ENCODE measurements around the gene MAPK4. TPM values are rescaled to one million over a fixed set of nuclear protein-coding genes. Genes with fewer than 3 reads are reported as not detected.

Gene MAPK4
- total RNA-seq, 8 experiments from 2014 or later, result 0.46 to 13.1 (median 10.6) TPM

DNA sequence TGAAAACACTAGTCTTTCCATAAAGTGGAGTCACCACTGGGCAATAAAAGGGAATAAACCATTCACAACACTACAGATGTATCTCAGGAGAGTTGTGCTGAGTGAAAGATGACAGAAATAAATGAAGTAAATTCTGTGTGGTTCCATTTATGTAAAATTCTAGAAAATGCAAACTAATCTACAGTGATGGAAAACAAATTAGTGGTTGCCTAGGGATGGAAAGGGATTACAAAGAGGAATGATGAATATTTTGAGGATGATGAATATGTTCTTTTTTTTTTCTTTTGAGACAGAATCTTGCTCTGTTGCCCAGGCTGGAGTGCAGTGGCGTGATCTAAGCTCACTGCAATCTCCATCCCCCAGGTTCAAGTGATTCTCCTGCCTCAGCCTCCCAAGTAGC is 123.0 kb downstream of the MAPK4 start:
- peaks cover 10 to 15% of the 10 kb centered on the region in 2 donors for H3K4me1 ChIP-seq (replicated peaks in 1 of 2)
- H3K27ac ChIP-seq, result no peak overlapping the region
- peak in 3 of 8 experiments; percentile 55 to 58 (median 56) for ATAC-seq (replicated peaks in 6 of 8)
- in situ Hi-C loops (cut with MboI; ENCODE audit: low pct_unique_long_range_greater_than_20kb in 2 of 9, low sequenced_read_pairs in 9 of 9, unreplicated experiment in 9 of 9), result no loop called here
- WGBS, 10 experiments, result 0 to 100% (median 60%) methylated on average over 1 of the region's 1 CpG; no CpG with 5 or more reads in 6 of the 10 experiments
- H3K4me3 ChIP-seq, result no peak overlapping the region

DNA sequence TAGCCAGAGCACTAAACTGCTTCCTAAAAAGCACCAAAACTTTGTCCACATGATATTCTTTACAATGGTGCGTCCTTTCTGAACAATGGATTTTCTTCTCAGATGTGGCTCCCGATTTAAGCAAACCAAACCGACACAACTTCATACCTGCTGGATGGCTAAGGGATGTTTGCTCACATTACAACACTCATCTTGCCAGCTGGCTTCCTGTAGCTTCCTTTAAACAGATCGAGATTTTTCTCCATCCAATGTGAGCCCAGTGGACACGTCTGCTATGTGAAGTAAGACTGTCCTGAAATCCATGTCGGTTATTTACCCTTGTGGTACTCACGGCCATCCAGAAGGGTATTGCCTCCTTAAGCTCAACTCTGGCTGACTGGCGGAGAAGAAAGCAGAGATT is 126.5 kb downstream of the MAPK4 start:
- 20 to 100% (median 79%) methylated on average over 1 to 6 of the region's 8 CpGs for WGBS, 10 experiments
- in situ Hi-C loops (cut with MboI; ENCODE audit: low pct_unique_long_range_greater_than_20kb in 2 of 9, low sequenced_read_pairs in 9 of 9, unreplicated experiment in 9 of 9), result no loop called here
- peaks cover 0 to 3% of the 10 kb centered on the region in 2 donors for H3K4me1 ChIP-seq (replicated peaks in 1 of 2)
- ATAC-seq (replicated peaks in 6 of 8), result no peak
- H3K4me3 ChIP-seq, result no peak overlapping the region
- H3K27ac ChIP-seq, result no peak overlapping the region

DNA sequence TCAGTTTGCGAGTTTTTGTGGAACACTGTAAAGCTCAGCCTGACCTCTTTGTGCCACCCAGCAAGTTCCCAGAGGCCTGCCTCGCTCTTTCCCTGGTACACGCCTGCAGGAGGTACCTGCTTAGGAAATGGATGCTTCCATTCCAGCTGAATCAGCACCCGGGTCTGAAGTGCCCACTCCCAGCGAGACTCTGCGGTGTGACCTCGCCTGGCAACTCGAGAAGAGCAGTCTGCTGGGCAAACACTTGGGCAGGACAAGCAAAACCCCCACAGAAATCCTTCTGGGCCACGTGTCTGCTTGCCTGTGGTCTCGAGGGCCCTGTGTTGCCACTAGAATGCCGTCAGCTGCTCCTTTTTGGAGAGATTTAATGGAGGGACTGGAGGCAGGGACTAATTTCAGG is 127.6 kb downstream of the MAPK4 start:
- 69 to 93% (median 80%) methylated on average over 2 to 9 of the region's 11 CpGs; no CpG with 5 or more reads in 6 of the 10 experiments for WGBS, 10 experiments
- no peak overlapping the region for H3K4me3 ChIP-seq
- in situ Hi-C loops (cut with MboI; ENCODE audit: low pct_unique_long_range_greater_than_20kb in 2 of 9, low sequenced_read_pairs in 9 of 9, unreplicated experiment in 9 of 9), result no loop called here
- no peak overlapping the region for H3K27ac ChIP-seq
- ATAC-seq (replicated peaks in 6 of 8), result no peak
- peaks cover 0 to 3% of the 10 kb centered on the region in 2 donors for H3K4me1 ChIP-seq (replicated peaks in 1 of 2)

DNA sequence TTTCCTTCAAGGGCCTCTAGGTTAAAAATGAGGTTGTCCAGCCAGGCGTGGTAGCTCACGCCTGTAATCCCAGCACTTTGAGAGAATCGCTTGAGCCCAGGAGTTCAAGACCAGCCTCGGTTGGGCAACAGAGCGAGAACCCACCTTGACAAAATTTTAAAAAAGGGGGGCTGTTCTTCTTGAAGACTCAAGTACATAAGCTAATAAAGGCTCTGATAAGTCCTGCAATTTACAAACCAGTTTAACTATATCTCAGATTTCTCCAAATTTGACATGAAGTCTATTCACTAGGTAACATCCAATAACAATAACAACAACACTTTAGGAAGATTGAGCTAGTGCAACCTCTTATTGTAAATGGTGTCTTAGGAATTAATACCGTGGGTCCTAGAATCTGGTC is 129.7 kb downstream of the MAPK4 start:
- ATAC-seq (replicated peaks in 6 of 8), result no peak
- in situ Hi-C loops (cut with MboI; ENCODE audit: low pct_unique_long_range_greater_than_20kb in 2 of 9, low sequenced_read_pairs in 9 of 9, unreplicated experiment in 9 of 9), result no loop called here
- WGBS, 10 experiments, result 17 to 100% (median 86%) methylated on average over 1 to 6 of the region's 6 CpGs; no CpG with 5 or more reads in 1 of the 10 experiments
- Histone ChIP-seq H3K27ac (no peak overlapping the region), H3K4me1 (replicated peaks in 1 of 2) (peaks cover 0 to 8% of the 10 kb centered on the region in 2 donors), H3K4me3 (no peak overlapping the region)

DNA sequence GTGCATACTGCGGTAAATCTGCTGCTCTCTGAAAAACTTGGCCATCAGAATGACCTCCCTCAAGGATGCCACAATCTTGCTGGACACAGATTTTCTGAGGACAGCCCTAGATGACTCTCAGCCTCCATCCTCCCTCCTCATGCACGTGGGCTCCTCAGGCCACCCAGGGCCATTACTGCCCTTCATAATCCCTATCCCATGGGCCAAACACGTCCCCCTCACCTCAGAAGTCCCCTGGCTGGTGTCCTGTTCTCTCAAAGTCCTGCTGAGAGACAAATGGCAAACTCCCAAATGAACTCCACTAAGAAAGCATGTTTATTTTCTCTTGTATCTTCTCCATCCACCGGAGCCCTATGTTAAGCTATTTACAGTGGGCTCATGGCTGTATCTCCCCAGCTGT is 134.3 kb downstream of the MAPK4 start:
- Histone ChIP-seq H3K4me3 (no peak overlapping the region), H3K4me1 (replicated peaks in 1 of 2) (peaks cover 0 to 5% of the 10 kb centered on the region in 2 donors), H3K27ac (no peak overlapping the region)
- in situ Hi-C loops (cut with MboI; ENCODE audit: low pct_unique_long_range_greater_than_20kb in 2 of 9, low sequenced_read_pairs in 9 of 9, unreplicated experiment in 9 of 9), result no loop called here
- ATAC-seq (replicated peaks in 6 of 8), result no peak
- WGBS, 10 experiments, result 11 to 100% (median 75%) methylated on average over 1 to 4 of the region's 4 CpGs; no CpG with 5 or more reads in 1 of the 10 experiments

DNA sequence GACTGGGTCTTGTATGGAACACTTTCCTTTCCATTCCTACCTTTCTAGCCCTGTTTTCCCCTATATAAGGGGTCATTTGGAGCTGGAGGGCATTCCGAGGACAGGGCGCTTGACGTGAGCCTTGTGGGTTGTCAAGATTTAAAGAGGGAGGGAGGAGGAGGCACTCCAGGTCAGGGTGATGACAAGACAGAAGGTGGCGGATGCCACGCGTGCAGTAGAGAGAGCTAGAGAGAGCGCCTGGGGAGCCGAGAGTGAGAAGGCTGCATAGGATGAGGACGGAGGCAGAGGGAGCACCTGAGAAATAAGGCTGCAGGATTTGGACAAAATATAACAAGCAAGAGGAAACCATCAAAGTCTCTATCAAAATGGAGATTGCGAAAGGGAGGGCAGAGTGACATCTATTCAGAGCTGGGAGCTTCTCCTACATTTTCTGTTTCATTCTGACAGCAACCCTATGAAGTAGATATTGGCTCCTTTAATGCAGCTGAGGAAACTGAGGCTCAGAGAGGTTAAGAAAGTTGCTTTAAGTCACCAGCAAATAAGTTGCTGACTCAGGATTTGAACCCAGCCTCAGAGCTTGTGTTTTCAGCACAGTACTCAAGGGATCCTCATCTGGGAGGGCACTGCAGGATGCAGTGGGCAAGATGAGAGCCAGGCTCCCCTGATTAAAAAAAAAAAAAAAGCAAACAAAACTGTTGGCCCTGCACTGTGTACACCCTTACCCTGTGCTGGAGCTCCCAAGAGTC is 135.7 kb downstream of the MAPK4 start:
- no peak overlapping the region for H3K27ac ChIP-seq
- in situ Hi-C loops (cut with MboI; ENCODE audit: low pct_unique_long_range_greater_than_20kb in 2 of 9, low sequenced_read_pairs in 9 of 9, unreplicated experiment in 9 of 9), result no loop called here
- no peak overlapping the region for H3K4me3 ChIP-seq
- peaks cover 0 to 5% of the 10 kb centered on the region in 2 donors for H3K4me1 ChIP-seq (replicated peaks in 1 of 2)
- peak in 1 of 8 experiments; percentile 25 for ATAC-seq (replicated peaks in 6 of 8)
- WGBS, 10 experiments, result 31 to 96% (median 78%) methylated on average over 1 to 10 of the region's 10 CpGs; no CpG with 5 or more reads in 2 of the 10 experiments

DNA sequence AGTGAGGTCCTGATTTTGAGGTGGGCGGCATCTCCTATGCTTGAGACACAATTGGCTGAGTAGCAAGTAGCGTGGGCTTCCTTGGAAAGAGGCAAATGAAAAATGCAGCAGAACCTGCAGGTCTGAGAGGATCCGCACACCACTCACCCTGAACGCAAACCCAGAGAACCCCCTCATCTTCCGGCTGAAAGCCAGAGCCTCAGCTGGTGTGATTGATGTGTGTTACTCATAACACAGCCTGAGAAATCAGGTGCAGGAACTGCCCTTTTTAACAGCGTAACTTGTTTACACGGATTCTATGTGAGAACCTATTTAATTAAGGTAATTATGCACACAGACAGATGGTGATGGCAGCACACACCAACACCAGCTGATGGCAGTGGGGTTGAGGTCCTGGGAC is 136.5 kb downstream of the MAPK4 start:
- no peak overlapping the region for H3K27ac ChIP-seq
- 0 to 75% (median 61%) methylated on average over 3 to 5 of the region's 7 CpGs; no CpG with 5 or more reads in 4 of the 10 experiments for WGBS, 10 experiments
- ATAC-seq (replicated peaks in 6 of 8), result peak in 3 of 8 experiments; percentile 14 to 25 (median 21)
- in situ Hi-C loops (cut with MboI; ENCODE audit: low pct_unique_long_range_greater_than_20kb in 2 of 9, low sequenced_read_pairs in 9 of 9, unreplicated experiment in 9 of 9), result no loop called here
- peaks cover 0 to 5% of the 10 kb centered on the region in 2 donors for H3K4me1 ChIP-seq (replicated peaks in 1 of 2)
- no peak overlapping the region for H3K4me3 ChIP-seq

DNA sequence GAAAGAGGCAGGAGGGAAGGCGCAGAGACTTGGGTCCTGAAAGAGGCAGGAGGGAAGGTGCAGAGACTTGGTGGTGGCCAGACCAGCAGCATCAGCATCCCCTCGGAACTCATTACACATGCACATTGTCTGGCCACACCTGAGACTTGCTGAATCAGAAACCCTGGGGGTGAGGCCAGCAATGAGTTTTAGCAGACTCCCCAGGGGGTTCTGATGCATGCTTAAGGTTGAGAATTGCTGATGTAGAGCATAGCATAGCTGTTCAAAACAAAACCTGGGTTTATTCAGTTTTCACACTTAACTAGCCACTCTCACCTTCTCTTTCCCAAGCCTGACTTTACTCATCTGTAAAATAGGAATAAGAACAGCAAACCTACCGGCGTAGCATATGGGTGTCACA is 137.0 kb downstream of the MAPK4 start:
- Histone ChIP-seq H3K4me1 (replicated peaks in 1 of 2) (peaks cover 0 to 5% of the 10 kb centered on the region in 2 donors), H3K27ac (no peak overlapping the region), H3K4me3 (no peak overlapping the region)
- WGBS, 10 experiments, result 57 to 100% (median 100%) methylated on average over 2 to 3 of the region's 4 CpGs; no CpG with 5 or more reads in 7 of the 10 experiments
- in situ Hi-C loops (cut with MboI; ENCODE audit: low pct_unique_long_range_greater_than_20kb in 2 of 9, low sequenced_read_pairs in 9 of 9, unreplicated experiment in 9 of 9), result no loop called here
- peak in 1 of 8 experiments; percentile 33 for ATAC-seq (replicated peaks in 6 of 8)

DNA sequence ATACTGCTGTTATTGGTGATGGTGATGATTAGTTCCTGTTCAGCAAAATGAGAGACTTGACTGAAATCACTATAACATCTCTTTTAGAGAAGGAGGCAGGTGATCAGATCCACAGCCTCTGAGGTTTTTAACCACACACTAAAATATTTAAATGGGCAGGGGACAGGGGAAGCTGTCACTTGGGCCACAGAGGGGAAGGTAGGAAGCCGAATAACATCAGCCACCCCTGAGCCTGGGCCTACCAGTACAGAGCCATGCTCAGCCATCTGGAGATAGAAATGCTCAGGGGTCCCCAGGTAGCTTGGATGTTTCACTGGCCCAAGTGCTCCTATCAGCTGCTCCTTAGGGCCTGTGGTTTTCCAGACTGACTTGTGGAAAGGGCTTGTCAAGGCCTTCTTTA is 137.6 kb downstream of the MAPK4 start:
- no peak for ATAC-seq (replicated peaks in 6 of 8)
- Histone ChIP-seq H3K27ac (no peak overlapping the region), H3K4me1 (replicated peaks in 1 of 2) (peaks cover 0 to 5% of the 10 kb centered on the region in 2 donors), H3K4me3 (no peak overlapping the region)
- 67 to 80% (median 80%) methylated on average over 1 of the region's 1 CpG; no CpG with 5 or more reads in 7 of the 10 experiments for WGBS, 10 experiments
- in situ Hi-C loops (cut with MboI; ENCODE audit: low pct_unique_long_range_greater_than_20kb in 2 of 9, low sequenced_read_pairs in 9 of 9, unreplicated experiment in 9 of 9), result no loop called here

DNA sequence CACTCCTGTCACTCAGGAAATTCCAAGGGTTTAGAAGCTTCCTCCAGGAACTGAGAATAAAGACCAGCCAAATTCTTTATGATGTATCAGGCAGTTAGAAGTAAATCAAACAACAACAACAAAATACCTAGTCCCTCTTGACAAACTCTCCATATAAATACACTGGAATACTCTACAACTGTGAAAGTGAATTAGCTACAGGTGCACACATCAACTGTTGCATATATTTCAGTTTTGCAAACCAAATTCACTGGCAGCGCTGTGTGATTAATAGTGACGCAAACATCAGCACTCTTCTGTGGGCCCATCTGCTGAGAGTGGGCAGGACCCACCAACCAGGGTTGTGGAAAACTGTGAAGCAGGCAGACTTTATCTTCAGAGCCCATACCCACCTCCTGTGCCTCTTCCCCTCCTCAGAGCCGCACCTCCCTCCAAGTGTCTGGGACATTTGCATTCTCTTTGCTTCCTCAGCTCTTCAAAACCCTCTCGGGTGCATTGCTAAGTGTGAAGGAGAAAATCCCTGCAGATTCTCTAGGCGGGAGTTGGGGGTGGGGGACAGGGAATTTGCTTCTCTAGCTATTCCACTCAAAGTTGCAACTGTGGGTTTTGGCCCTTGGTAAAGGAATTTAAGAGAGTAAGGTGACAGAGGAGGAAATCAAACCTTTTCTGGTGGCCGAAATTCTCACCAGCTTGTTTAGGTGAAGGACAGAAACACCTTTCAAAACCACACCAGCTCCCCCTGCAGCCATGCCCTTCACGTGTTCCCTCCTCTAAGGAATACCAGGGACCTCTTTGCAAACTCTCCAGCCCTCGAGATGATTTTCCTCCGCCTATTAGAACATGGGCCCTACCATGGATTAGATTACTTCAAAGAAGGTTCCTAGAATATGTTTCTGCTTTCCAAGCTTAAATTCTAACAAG is 140.6 kb downstream of the MAPK4 start:
- H3K4me3 ChIP-seq, result no peak overlapping the region
- 0 to 100% (median 57%) methylated on average over 1 to 7 of the region's 9 CpGs; no CpG with 5 or more reads in 1 of the 10 experiments for WGBS, 10 experiments
- no peaks in the 10 kb centered on the region for H3K4me1 ChIP-seq (replicated peaks in 1 of 2)
- in situ Hi-C loops (cut with MboI; ENCODE audit: low pct_unique_long_range_greater_than_20kb in 2 of 9, low sequenced_read_pairs in 9 of 9, unreplicated experiment in 9 of 9), result no loop called here
- no peak for ATAC-seq (replicated peaks in 6 of 8)
- H3K27ac ChIP-seq, result no peak overlapping the region

DNA sequence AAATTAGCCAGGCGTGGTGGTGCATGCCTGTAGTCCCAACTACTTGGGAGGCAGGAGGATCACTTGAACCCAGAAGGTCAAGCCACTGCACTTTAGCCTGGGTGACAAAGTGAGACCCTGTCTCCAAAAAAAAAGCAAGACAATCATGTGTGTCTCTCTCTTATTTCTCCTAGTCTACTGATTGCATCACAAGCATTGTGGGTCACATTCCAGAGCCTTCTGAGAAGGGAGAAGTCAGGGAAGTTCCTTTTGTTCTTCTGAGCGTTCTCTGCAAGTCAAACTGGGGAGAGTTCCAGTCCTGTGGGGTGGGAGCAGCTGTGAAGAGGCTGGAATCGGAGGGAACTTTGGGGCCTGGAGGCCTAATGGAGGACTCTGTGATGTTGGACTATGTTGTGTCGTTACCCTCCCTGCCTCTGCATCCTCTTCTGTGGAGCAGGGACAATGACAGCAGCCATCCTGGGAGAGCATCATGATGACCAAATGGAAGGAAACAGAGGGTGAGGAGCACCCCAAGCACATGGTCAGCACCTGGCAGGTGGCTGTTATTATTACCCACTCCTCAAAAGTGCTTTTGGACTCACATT is 144.6 kb downstream of the MAPK4 start:
- ATAC-seq (replicated peaks in 6 of 8), result no peak
- WGBS, 10 experiments, result 37 to 100% (median 67%) methylated on average over 1 to 3 of the region's 4 CpGs; no CpG with 5 or more reads in 2 of the 10 experiments
- H3K4me3 ChIP-seq, result no peak overlapping the region
- peaks cover 21 to 26% of the 10 kb centered on the region in 2 donors for H3K4me1 ChIP-seq (replicated peaks in 1 of 2)
- no peak overlapping the region for H3K27ac ChIP-seq
- in situ Hi-C loops (cut with MboI; ENCODE audit: low pct_unique_long_range_greater_than_20kb in 2 of 9, low sequenced_read_pairs in 9 of 9, unreplicated experiment in 9 of 9), result no loop called here

DNA sequence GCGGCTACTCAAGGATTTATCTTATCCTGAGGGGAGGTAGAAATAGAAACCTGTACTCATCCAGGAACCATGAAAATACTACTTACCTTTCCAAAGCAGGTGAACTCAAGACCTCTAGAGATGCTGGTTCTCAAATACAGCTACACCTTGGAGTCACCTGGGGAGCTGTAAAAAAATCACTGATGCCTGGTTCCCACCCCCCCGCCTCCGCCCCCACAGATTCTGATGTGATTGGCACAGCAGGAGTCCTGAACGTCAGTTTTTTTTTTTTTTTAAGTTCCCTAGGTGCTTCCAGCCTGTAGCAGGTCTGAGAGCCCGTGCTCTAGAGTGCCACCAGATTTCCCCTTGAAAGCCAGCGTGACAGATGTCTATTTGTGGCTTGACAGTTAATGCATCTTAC is 146.3 kb downstream of the MAPK4 start:
- peaks cover 21 to 27% of the 10 kb centered on the region in 2 donors for H3K4me1 ChIP-seq (replicated peaks in 1 of 2)
- no peak for ATAC-seq (replicated peaks in 6 of 8)
- H3K27ac ChIP-seq, result no peak overlapping the region
- H3K4me3 ChIP-seq, result no peak overlapping the region
- WGBS, 10 experiments, result 0 to 86% (median 57%) methylated on average over 1 to 4 of the region's 6 CpGs; no CpG with 5 or more reads in 2 of the 10 experiments
- in situ Hi-C loops (cut with MboI; ENCODE audit: low pct_unique_long_range_greater_than_20kb in 2 of 9, low sequenced_read_pairs in 9 of 9, unreplicated experiment in 9 of 9), result no loop called here

DNA sequence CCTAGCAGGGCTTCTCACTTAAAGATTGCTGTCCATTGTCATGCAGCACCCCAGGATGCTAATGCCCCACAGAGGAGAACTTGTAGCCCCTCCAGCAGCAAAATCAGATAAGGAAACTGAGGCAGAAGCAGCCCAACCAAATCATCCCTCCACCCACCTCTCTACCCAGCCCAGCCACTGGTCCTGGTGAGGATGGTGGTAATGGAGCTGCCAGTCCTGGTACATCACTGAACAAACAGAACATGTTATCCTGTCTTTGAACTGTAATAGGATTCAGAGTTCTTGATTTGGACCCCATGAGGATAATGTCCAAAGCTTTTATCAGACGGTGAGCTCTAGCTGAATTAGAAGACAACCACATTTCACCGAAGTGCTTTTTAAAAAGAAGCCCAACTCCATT is 146.8 kb downstream of the MAPK4 start:
- Histone ChIP-seq H3K4me3 (no peak overlapping the region), H3K4me1 (replicated peaks in 1 of 2) (peaks cover 21 to 27% of the 10 kb centered on the region in 2 donors), H3K27ac (no peak overlapping the region)
- 13 to 88% (median 39%) methylated on average over 1 to 2 of the region's 2 CpGs; no CpG with 5 or more reads in 4 of the 10 experiments for WGBS, 10 experiments
- no peak for ATAC-seq (replicated peaks in 6 of 8)
- in situ Hi-C loops (cut with MboI; ENCODE audit: low pct_unique_long_range_greater_than_20kb in 2 of 9, low sequenced_read_pairs in 9 of 9, unreplicated experiment in 9 of 9), result no loop called here

Measured in motor neuron (in vitro differentiated cells).